CD4-positive, CD25-positive, alpha-beta regulatory T cell (primary cell): ENCODE results near the gene FAM210B. TPM values are rescaled to one million over a fixed set of nuclear protein-coding genes. Genes with fewer than 3 reads are reported as not detected.
"Not testable (repeated sequence)": the region's sequence is repeated elsewhere in the genome, so short reads cannot be mapped to it uniquely, and the experiment has no call there.

Source experiments
- ATAC-seq, 2 donors: fragments of 150-1000 bp; cut with Tn5 transposase; one replicate each; pipeline ENCODE4 v1.10.0; 2021; ENCODE audit warnings: low read depth in 2 of 2, moderate number of reproducible peaks in 2 of 2, moderate library complexity in 1 of 2
- DNase-seq, 3 donors: peaks; one replicate each; pipeline versions ENCODE4 v3.0.0 to v3.0.0-alpha.2; 2012 to 2022; ENCODE audit warnings: mixed read lengths in 1 of 3
- H3K27ac ChIP-seq: one replicate; pipeline ENCODE4 v1.7.0; 2013; ENCODE audit warnings: mild to moderate bottlenecking, low read length; ENCODE audit not compliant: insufficient read depth, poor library complexity, severe bottlenecking
- H3K27me3 ChIP-seq: one replicate; pipeline ENCODE4 v1.7.0; 2013; ENCODE audit warnings: low read length; ENCODE audit not compliant: control insufficient read depth, insufficient read depth
- H3K36me3 ChIP-seq: one replicate; pipeline ENCODE4 v1.7.0; 2013; ENCODE audit warnings: mild to moderate bottlenecking, low read length, moderate library complexity; ENCODE audit not compliant: control insufficient read depth, insufficient read depth
- H3K4me1 ChIP-seq: 2 replicates; pipeline ENCODE4 v1.7.0; 2013; ENCODE audit warnings: mild to moderate bottlenecking, low read length; ENCODE audit not compliant: insufficient read depth, control insufficient read depth, poor library complexity, severe bottlenecking
- H3K4me3 ChIP-seq: one replicate; pipeline ENCODE4 v1.7.0; 2013; ENCODE audit warnings: low read depth, mild to moderate bottlenecking, low read length, moderate library complexity
- H3K9me3 ChIP-seq, 2 experiments: 1 replicate in 1 of 2; 2 replicates in 1 of 2; pipeline ENCODE4 v1.7.0; 2013; ENCODE audit warnings: low read length in 2 of 2, mild to moderate bottlenecking in 1 of 2, moderate library complexity in 1 of 2; ENCODE audit not compliant: control insufficient read depth in 2 of 2
- H3K27ac Mint-ChIP-seq, 3 donors: one replicate each; pipeline ENCODE4 v1.8.0; 2020 to 2022; ENCODE audit warnings: mild to moderate bottlenecking in 3 of 3, mixed read lengths in 3 of 3, moderate library complexity in 2 of 3
- H3K27me3 Mint-ChIP-seq: one replicate; pipeline ENCODE4 v1.8.0; 2022; ENCODE audit warnings: mild to moderate bottlenecking, mixed read lengths
- H3K36me3 Mint-ChIP-seq: one replicate; pipeline ENCODE4 v1.8.0; 2020; ENCODE audit warnings: mixed read lengths
- H3K4me1 Mint-ChIP-seq, 4 donors: one replicate each; pipeline ENCODE4 v1.8.0; 2020 to 2022; ENCODE audit warnings: mixed read lengths in 4 of 4, mild to moderate bottlenecking in 1 of 4
- H3K4me3 Mint-ChIP-seq, 4 donors: one replicate each; pipeline ENCODE4 v1.8.0; 2020 to 2022; ENCODE audit warnings: mild to moderate bottlenecking in 4 of 4, mixed read lengths in 4 of 4, moderate library complexity in 3 of 4
- H3K9me3 Mint-ChIP-seq, 7 donors: one replicate each; pipeline ENCODE4 v1.8.0; 2020 to 2022; ENCODE audit warnings: mixed read lengths in 7 of 7, mild to moderate bottlenecking in 3 of 7, moderate library complexity in 2 of 7
- polyA plus RNA-seq, 4 donors: library from polyadenylated mRNA; unstranded; fragments of 300-500 nt; fragmentation: Illumina TruSeq; gene quantifications; one replicate each; pipeline ENCODE4 v1.2.3, GENCODE V29; 2021
- total RNA-seq: library from RNA; stranded (reverse); gene quantifications from one replicate; pipeline ENCODE4 v1.2.3, GENCODE V29; 2022

FAM210B gene
- total and polyA plus RNA-seq, 5 donors from 2014 or later, result 14.8 to 40.3 (median 35.2) TPM

DNA sequence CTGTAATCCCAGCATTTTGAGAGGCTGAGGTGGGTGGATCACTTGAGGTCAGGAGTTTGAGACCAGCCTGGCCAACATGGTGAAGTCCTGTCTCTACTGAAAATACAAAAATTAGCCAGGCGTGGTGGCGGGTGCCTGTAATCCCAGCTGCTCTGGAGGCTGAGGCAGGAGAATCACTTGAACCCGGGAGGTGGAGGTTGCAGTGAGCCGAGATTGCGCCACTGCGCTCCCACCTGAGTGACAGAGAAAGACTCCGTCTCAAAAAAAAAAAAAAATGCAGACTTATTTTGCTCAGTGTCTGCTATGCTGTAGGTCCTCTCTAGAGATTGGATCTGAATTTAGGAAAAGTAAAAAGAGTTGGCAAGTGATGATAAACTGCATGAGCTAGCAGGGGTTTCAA lies 52.5 kb downstream of the FAM210B start:
- peaks cover 7 to 37% (median 35%) of the 10 kb centered on the region in 4 donors for H3K4me1 Mint-ChIP-seq

DNA sequence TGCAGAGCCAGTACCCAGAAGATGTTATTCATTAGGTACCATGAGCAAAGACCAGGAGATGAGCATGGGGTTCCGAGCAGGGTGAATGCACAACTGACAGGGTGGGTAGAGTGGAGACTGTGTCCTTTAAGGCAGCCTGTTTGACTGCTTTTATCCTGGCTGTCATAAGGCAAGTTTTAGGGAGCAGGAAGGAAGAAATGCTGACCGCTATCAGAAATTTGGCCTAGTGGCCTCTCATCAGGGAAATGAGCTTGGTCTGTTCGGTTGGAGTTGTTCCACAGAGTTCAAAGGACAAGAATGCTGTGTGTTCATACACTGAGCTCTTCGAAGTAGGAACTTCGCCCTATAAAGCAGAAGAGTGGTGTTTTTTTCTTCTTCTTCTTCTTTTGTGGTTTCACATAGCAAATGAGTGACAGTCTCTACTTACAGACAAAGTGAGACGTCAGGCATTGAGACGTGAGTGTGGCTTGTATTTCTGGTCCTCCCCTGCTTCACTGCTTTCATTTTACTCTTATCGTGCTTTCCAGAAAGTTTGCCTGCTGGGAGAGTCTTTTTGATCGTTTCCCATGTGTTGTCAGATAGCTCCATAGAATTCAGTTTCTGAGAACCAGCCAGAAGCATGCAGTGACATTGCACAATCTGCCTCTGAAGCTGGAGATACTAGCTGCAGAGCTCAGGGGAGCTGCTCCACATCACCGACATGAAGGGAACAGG lies 53.1 kb downstream of the FAM210B start, which contains the start of gene CASS4:
CASS4 (plus strand) TSS at position 502 of the 714 bp plus-strand sequence; CDS start at position 701, 199 bp downstream.
- H3K4me3 ChIP-seq, result peak within 1 kb of the TSS; percentile 81
- H3K27ac ChIP-seq, result peak within 1 kb of the TSS; percentile 78
- no peaks in the 10 kb centered on the region for H3K9me3 ChIP-seq
- H3K9me3 Mint-ChIP-seq, result no peaks in the 10 kb centered on the region
- H3K27me3 ChIP-seq, result no peaks in the 10 kb centered on the region
- peak; percentile 71 to 79 for ATAC-seq
- no peaks in the 10 kb centered on the region for H3K27me3 Mint-ChIP-seq
- H3K4me3 Mint-ChIP-seq, result peak within 1 kb of the TSS; percentile 83 to 94 (median 86)
- H3K27ac Mint-ChIP-seq, result peak within 1 kb of the TSS; percentile 86 to 97 (median 91)
- peaks cover 32% of the 10 kb centered on the region for H3K4me1 ChIP-seq
- H3K4me1 Mint-ChIP-seq, result peaks cover 7 to 41% (median 37%) of the 10 kb centered on the region in 4 donors
- peaks cover 21% of the 10 kb centered on the region for H3K36me3 Mint-ChIP-seq
- peak in 2 of 3 donors; percentile 62 to 67 for DNase-seq
- peaks cover 12% of the 10 kb centered on the region for H3K36me3 ChIP-seq

More for the DNA sequence above, 52.5 kb downstream of the FAM210B start:
- not testable (repeated sequence) for H3K9me3 ChIP-seq, DNase-seq, H3K9me3 Mint-ChIP-seq, H3K27me3 Mint-ChIP-seq, ATAC-seq, H3K27me3 ChIP-seq
- H3K4me3 Mint-ChIP-seq, result peak overlapping the region in 3 of 4 donors; percentile 83 to 94 (median 88)
- peaks cover 27% of the 10 kb centered on the region for H3K36me3 Mint-ChIP-seq
- peak overlapping the region; percentile 81 for H3K4me3 ChIP-seq
- H3K4me1 ChIP-seq, result peaks cover 32% of the 10 kb centered on the region
- peak overlapping the region; percentile 78 for H3K27ac ChIP-seq
- peaks cover 18% of the 10 kb centered on the region for H3K36me3 ChIP-seq
- H3K27ac Mint-ChIP-seq, result peak overlapping the region; percentile 86 to 97 (median 91)

DNA sequence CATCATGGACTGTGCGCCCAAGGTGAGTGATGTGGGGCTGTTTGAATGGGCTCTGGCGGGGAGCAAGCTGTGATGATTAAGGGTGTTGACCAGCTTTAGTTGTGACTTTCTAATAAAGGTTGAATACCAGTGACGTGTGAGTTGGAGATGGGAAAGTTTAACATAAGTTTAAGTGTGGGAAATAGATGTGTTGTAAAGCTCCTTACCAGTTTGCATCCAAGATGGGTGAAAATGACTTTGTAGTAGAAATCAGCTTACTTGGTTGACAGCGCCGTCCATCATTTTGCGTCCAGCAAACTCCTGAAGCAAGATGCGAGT lies 53.7 kb downstream of the FAM210B start:
- DNase-seq (no peak), ATAC-seq (no peak)
- no peaks in the 10 kb centered on the region for H3K9me3 ChIP-seq
- peaks cover 7 to 46% (median 40%) of the 10 kb centered on the region in 4 donors for H3K4me1 Mint-ChIP-seq
- peak overlapping the region; percentile 78 for H3K27ac ChIP-seq
- no peaks in the 10 kb centered on the region for H3K27me3 ChIP-seq
- H3K4me3 ChIP-seq, result peak overlapping the region; percentile 81
- peak overlapping the region; percentile 83 to 94 (median 86) for H3K4me3 Mint-ChIP-seq
- peaks cover 32% of the 10 kb centered on the region for H3K4me1 ChIP-seq
- H3K36me3 ChIP-seq, result peaks cover 7% of the 10 kb centered on the region
- peak overlapping the region; percentile 86 to 97 (median 91) for H3K27ac Mint-ChIP-seq
- H3K9me3 Mint-ChIP-seq, result no peaks in the 10 kb centered on the region
- H3K36me3 Mint-ChIP-seq, result peaks cover 21% of the 10 kb centered on the region
- no peaks in the 10 kb centered on the region for H3K27me3 Mint-ChIP-seq

DNA sequence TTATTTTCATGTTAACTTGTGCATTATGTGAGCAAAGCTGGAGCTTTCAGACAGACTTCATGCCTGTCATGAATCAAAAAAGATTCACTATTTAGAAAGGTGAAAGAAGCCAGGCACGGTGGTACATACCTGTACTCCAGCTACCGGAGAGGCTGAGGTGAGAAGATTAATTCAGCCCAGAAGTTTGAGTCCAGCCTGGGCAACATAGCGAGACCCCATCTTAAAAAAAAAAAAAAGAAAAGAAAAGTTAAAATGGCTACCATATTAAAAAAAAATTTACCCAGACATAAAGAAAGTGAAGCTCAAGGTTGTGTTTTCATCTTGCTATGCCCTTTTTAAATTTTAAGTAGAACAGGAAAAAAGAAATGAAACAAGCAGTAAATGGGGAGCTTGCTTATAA lies 54.2 kb downstream of the FAM210B start:
- no peaks in the 10 kb centered on the region for H3K9me3 ChIP-seq
- no peaks in the 10 kb centered on the region for H3K9me3 Mint-ChIP-seq
- peaks cover 34% of the 10 kb centered on the region for H3K4me1 ChIP-seq
- peak overlapping the region; percentile 78 for H3K27ac ChIP-seq
- peak overlapping the region; percentile 81 for H3K4me3 ChIP-seq
- H3K27me3 Mint-ChIP-seq, result no peaks in the 10 kb centered on the region
- H3K27me3 ChIP-seq, result no peaks in the 10 kb centered on the region
- H3K4me1 Mint-ChIP-seq, result peaks cover 7 to 51% (median 45%) of the 10 kb centered on the region in 4 donors
- DNase-seq (no peak), ATAC-seq (no peak)
- peak overlapping the region; percentile 83 to 94 (median 86) for H3K4me3 Mint-ChIP-seq
- H3K36me3 Mint-ChIP-seq, result peaks cover 22% of the 10 kb centered on the region
- peak overlapping the region in 2 of 3 donors; percentile 91 to 97 for H3K27ac Mint-ChIP-seq
- H3K36me3 ChIP-seq, result peaks cover 2% of the 10 kb centered on the region

DNA sequence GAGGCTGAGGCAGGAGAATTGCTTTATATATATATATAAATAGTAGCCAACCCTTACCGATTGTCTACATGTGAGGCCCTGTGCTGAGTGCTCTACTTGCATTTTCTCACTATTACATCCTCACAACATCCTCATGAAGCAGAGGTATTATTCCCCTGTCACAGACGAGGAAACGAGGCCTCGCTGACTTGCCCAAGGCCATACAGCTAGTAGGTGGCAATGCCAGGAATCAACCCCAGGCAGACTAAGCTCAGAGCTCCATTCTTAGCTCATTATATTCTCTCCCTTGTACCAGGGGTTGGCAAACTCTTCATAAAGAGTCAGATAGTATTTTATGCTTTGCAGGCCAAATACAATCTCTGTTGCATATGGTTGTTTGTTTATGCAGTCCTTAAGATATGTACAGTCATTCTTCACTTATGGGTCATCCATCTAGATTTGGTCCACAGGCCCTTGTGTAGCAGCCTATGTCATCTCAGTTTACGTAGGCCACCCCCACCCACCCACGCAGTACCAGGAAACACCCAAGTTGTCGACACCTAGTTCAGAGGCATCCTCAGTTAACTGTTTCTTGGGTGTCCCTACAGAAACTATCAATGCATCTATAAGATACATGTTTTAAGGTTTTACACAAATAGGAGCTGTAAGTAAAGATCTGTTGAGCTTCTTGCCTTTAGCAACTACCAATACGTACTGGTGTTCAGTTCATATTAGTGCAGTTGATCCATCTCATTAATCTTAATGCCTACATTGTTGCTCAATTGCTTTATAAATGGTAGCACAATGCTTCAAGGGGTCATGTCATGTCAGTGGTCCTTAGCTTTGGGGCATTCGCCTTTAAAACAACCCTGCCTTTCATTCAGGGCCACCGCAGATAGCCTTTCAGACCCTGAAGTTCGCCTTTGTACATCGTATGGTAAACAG lies 56.3 kb downstream of the FAM210B start:
- peaks cover 7 to 65% (median 55%) of the 10 kb centered on the region in 4 donors for H3K4me1 Mint-ChIP-seq
- peaks cover 49% of the 10 kb centered on the region for H3K4me1 ChIP-seq
- H3K4me3 Mint-ChIP-seq, result peak overlapping the region; percentile 65 to 81 (median 76)
- H3K9me3 ChIP-seq, result no peaks in the 10 kb centered on the region
- no peaks in the 10 kb centered on the region for H3K27me3 Mint-ChIP-seq
- H3K27ac Mint-ChIP-seq, result peak overlapping the region; percentile 81 to 97 (median 88)
- H3K36me3 ChIP-seq, result no peaks in the 10 kb centered on the region
- H3K36me3 Mint-ChIP-seq, result peaks cover 18% of the 10 kb centered on the region
- DNase-seq, result peak; percentile 12 to 50 (median 34)
- peak overlapping the region; percentile 27 for H3K4me3 ChIP-seq
- ATAC-seq, result peak; percentile 51 to 56
- H3K27ac ChIP-seq, result peak overlapping the region; percentile 65
- no peaks in the 10 kb centered on the region for H3K27me3 ChIP-seq
- no peaks in the 10 kb centered on the region for H3K9me3 Mint-ChIP-seq

DNA sequence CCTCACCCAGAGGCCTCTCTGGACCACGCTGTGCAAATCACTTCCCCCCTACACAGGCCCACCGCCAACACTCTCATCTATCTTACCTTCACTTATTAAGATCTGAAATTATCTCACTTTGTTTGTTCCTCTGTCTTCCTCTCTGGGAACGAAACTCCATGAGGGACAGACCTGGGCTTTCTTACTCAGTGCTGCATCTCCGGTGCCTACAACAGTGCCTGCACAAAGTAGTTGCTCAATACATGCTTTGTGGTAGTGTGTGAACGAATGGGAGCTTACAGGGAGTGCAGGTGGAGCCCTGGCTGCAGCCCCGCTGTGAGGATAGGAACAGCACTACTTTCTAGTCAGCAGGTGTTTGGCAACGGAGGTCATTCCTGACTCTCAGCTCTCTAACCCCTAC lies 58.6 kb downstream of the FAM210B start:
- Mint-ChIP-seq H3K27me3 (no peaks in the 10 kb centered on the region), H3K4me3 (peak overlapping the region in 1 of 4 donors; percentile 78), H3K27ac (peak overlapping the region; percentile 35 to 96 (median 87)), H3K9me3 (no peaks in the 10 kb centered on the region), H3K4me1 (peaks cover 0 to 62% (median 56%) of the 10 kb centered on the region in 4 donors), H3K36me3 (peaks cover 18% of the 10 kb centered on the region)
- DNase-seq (no peak), ATAC-seq (no peak)
- H3K36me3 ChIP-seq, result no peaks in the 10 kb centered on the region
- H3K9me3 ChIP-seq, result no peaks in the 10 kb centered on the region
- H3K4me3 ChIP-seq, result no peak overlapping the region
- no peaks in the 10 kb centered on the region for H3K27me3 ChIP-seq
- peaks cover 42% of the 10 kb centered on the region for H3K4me1 ChIP-seq
- no peak overlapping the region for H3K27ac ChIP-seq

DNA sequence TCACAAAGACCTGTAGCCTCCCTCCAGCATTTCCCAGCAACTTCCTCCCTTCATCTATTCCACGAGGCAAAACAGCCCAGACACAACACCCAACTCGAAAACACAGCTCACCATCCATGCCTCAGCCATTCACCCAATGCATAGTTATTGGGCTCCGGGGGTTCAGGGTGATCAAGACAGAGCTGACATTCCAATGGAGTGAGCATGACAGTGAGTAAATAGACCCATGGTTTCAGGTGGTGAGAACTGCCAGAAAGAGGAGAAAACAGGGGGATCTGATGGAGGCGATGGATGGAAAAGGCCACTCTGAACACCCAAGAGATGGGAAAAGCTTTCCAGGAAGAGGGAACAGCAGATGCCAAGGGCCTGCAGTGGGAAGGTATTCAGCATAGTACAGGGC lies 59.1 kb downstream of the FAM210B start:
- peaks cover 18% of the 10 kb centered on the region for H3K36me3 Mint-ChIP-seq

More for the DNA sequence above, 59.1 kb downstream of the FAM210B start:
- Histone ChIP-seq H3K9me3 (no peaks in the 10 kb centered on the region), H3K27ac (peak overlapping the region; percentile 56), H3K4me3 (peak overlapping the region; percentile 61), H3K27me3 (no peaks in the 10 kb centered on the region), H3K4me1 (peaks cover 38% of the 10 kb centered on the region), H3K36me3 (no peaks in the 10 kb centered on the region)
- DNase-seq (no peak), ATAC-seq (no peak)
- Mint-ChIP-seq H3K27ac (peak overlapping the region; percentile 87 to 96 (median 92)), H3K4me1 (peaks cover 0 to 62% (median 54%) of the 10 kb centered on the region in 4 donors), H3K9me3 (no peaks in the 10 kb centered on the region), H3K27me3 (no peaks in the 10 kb centered on the region), H3K4me3 (peak overlapping the region in 2 of 4 donors; percentile 78)
